ENCODE results near the gene NRP2.

DNA sequence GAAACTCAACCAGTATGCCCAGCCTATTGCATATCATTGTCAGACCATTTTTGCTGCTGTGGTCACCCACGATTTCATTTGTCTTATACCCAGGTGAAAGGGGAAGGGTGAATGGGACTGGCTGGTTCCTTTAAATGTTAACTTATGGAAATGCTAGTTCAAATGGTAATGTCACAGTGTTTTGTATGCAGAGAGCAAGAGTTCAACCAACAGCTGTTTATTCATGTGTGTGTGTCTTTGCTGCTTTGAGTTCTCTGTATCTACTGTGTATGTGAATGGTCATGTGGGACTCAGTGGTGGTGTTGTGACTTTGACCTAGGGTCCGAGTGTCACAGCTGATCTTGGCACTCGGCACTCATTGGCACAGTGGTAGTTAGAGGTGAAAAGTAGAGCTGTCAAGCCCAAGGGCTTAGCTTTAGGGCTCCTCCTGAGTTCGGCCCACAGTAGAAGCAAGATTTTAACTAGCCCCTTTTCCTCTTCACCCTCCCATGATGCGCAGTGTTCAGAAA is 114.6 kb downstream of the NRP2 start:
- TF ChIP-seq, protein P1, sequence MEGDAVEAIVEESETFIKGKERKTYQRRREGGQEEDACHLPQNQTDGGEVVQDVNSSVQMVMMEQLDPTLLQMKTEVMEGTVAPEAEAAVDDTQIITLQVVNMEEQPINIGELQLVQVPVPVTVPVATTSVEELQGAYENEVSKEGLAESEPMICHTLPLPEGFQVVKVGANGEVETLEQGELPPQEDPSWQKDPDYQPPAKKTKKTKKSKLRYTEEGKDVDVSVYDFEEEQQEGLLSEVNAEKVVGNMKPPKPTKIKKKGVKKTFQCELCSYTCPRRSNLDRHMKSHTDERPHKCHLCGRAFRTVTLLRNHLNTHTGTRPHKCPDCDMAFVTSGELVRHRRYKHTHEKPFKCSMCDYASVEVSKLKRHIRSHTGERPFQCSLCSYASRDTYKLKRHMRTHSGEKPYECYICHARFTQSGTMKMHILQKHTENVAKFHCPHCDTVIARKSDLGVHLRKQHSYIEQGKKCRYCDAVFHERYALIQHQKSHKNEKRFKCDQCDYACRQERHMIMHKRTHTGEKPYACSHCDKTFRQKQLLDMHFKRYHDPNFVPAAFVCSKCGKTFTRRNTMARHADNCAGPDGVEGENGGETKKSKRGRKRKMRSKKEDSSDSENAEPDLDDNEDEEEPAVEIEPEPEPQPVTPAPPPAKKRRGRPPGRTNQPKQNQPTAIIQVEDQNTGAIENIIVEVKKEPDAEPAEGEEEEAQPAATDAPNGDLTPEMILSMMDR (conservative IDR thresholded peaks at IDR 0.05), result no peak
- TF ChIP-seq EZH2 (IDR thresholded peaks at IDR 0.05; ENCODE audit: low read depth), result no peak

All from PC-9 (cell line).